ENCODE measurements around the gene ARRB2.
"Not testable (repeated sequence)": the region's sequence is repeated elsewhere in the genome, so short reads cannot be mapped to it uniquely, and the experiment has no call there.

The ARRB2 gene

DNA sequence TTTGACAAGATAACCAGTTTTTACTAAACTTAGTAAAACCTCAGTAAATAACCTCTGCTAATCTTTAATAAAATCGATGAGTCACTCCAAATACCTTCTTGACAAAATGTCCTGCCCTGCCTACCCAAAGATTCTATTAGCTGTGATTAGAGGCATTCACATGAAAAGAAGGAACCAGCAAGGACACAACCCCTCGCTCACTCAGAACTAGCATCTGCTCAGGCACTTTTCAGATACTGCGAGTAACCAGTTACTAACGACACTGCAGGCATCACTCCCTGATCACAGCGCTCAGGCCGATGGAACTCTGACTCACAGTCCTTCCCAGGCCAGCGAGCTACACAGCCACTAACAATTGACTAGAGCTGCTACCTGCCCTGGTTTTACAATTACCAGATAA lies 30.8 kb upstream of the ARRB2 start:
- no peak overlapping the region for H3K27ac ChIP-seq
- DNase-seq (ENCODE audit: low spot score) = no peak
- TF ChIP-seq, protein P1, sequence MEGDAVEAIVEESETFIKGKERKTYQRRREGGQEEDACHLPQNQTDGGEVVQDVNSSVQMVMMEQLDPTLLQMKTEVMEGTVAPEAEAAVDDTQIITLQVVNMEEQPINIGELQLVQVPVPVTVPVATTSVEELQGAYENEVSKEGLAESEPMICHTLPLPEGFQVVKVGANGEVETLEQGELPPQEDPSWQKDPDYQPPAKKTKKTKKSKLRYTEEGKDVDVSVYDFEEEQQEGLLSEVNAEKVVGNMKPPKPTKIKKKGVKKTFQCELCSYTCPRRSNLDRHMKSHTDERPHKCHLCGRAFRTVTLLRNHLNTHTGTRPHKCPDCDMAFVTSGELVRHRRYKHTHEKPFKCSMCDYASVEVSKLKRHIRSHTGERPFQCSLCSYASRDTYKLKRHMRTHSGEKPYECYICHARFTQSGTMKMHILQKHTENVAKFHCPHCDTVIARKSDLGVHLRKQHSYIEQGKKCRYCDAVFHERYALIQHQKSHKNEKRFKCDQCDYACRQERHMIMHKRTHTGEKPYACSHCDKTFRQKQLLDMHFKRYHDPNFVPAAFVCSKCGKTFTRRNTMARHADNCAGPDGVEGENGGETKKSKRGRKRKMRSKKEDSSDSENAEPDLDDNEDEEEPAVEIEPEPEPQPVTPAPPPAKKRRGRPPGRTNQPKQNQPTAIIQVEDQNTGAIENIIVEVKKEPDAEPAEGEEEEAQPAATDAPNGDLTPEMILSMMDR (IDR thresholded peaks at IDR 0.05) = no peak
- no peak overlapping the region for H3K4me3 ChIP-seq

DNA sequence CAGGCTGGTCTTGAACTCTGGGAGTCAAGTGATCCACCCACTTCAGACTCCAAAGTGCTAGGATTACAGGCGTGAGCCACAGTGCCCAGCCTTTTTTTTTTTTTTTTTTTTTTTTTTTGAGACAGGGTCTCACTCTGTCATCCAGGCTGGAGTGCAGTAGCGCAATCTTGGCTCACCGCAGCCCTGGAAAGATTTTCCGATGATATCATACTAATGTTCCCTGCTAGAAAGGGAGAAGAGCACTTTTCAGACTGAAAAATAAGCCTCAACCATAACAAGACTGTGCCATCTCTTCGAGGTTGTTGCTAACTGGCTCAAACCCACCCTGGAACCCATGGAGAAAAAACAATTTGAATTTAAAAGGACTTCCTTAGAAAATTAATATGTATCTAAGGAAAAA lies 26.7 kb upstream of the ARRB2 start:
- peak overlapping the region in 1 of 2 donors; percentile 24 for H3K27ac ChIP-seq
- not testable (repeated sequence) for DNase-seq (ENCODE audit: low spot score); H3K4me3 ChIP-seq

DNA sequence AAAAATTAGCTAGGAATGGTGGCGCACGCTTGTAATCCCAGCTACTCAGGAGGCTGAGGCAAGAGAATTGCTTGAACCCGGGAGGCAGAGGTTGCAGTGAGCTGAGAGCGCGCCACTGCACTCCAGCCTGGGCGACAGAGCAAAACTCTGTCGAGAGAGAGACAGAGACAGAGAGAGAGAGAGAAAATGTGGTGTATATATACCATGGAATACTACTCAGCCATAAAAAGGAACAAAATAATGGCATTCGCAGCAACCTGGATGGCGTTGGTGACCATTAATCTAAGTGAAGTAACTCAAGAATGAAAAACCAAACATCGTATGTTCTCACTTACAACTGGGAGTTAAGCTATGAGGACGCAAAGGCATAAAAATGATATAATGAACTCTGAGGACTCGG lies 20.6 kb upstream of the ARRB2 start:
- H3K4me3 ChIP-seq; DNase-seq (ENCODE audit: low spot score); H3K27ac ChIP-seq: not testable (repeated sequence)

DNA sequence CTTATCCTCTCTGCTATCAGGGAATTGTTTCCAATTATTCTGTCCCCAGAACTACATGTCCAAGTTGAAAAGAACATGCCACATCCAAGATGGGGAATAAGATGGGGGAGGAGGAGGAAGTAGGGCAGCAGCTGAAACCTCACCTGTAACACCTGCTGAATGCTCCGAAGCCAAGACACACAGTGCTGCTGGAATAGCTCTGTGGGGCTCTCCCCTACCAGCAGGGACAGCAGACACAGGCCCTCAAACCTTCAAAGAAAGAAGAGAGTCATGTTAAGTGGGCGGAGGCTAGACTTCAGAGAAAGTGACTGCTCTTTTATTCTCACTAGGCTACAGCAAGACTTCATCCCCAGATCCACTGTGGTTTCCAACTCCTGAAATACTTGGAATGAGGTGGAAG lies 19.7 kb upstream of the ARRB2 start:
- TF ChIP-seq, protein P1 (IDR thresholded peaks at IDR 0.05) = no peak
- DNase-seq (ENCODE audit: low spot score) = no peak
- H3K27ac ChIP-seq = no peak overlapping the region

DNA sequence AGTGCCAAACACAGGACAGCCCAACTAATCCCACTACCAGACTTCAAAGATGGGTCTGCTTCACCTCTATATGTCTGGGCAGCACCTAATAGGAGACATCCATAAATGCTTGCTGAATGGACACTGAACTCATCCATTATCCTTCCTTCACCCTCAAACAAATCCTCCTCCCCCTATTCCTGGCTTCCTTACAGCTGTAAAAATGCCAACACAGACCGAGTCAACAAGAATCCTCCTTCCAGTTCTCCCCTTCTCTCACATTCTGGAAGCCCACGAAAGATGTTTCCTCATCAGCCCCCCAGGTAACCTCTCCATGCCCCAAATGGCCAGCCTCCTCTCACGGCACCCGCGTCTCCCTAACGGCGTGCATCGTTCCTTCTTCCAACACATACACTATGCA lies 18.7 kb upstream of the ARRB2 start:
- Histone ChIP-seq H3K4me3 (no peak overlapping the region), H3K27ac (no peak overlapping the region)
- TF ChIP-seq, protein P1 (IDR thresholded peaks at IDR 0.05) = no peak
- DNase-seq (ENCODE audit: low spot score) = no peak

More for the DNA sequence above, 19.7 kb upstream of the ARRB2 start:
- H3K4me3 ChIP-seq = no peak overlapping the region

DNA sequence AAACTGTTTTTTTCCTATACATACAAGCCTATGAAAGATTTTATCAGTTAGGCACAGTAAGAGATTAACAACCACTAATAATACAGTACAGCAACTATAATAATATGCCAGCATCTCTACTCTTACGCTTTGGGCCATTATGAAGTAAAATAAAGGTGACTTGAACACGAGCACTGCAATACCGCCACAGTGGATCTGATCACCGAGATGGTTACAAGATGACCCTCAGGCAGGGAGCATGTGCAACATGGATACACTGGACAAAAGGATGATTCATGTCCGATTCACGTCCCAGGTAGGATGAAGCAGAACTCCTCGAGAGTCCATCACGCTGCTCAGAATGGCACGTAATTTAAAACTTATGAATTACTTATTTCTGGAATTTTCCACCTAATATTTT lies 17.0 kb upstream of the ARRB2 start:
- TF ChIP-seq, protein P1 (IDR thresholded peaks at IDR 0.05) = no peak
- DNase-seq (ENCODE audit: low spot score) = no peak
- Histone ChIP-seq H3K4me3 (no peak overlapping the region), H3K27ac (no peak overlapping the region)

DNA sequence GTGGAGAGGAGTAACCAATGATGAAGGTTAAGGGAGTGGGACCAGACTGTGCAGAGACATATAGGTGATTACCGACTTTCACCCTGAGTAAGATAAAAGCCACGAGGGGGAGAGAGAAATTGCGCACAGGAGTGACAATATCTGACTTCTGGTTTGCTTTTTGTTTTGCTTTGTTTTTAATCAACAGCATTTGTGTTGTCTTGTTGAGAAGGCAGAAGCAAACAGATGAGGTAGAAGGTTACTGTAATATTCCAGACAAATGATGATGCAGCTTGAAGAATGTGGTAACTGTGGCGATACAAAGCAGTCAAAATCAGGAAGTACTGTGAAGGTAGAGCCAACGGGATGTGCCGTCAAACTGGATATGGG lies 14.0 kb upstream of the ARRB2 start:
- DNase-seq (ENCODE audit: low spot score) = no peak
- no peak overlapping the region for H3K4me3 ChIP-seq
- TF ChIP-seq, protein P1 (IDR thresholded peaks at IDR 0.05) = no peak
- no peak overlapping the region for H3K27ac ChIP-seq

DNA sequence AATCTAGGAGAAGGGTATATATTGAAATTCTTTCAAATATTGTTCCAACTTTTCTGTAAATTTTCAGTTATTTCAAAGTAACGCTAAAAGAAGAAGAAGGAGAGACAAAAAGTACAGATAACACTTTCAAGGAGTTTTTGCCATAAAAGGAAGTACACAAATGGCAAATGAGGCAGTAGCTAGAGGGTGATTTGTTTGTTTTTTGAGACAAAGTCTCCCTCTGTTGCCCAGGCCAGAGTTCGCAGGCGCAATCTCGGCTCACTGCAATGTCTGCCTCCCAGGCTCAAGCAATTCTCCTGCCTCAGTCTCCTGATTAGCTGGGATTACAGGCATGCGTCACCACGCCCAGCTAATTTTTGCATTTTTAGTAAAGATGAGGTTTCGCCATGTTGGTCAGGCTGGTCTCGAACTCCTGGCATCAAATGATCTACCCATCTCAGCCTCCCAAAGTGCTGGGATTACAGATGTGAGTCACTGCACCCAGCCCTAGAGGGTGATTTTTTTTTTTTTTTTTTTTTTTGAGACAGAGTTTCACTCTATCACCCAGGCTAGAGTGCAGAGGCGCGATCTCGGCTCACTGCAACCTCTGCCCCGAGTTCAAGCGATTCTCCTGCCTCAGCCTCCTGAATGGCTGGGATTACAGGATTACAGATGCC lies 10.9 kb upstream of the ARRB2 start:
- DNase-seq (ENCODE audit: low spot score); H3K4me3 ChIP-seq; H3K27ac ChIP-seq: not testable (repeated sequence)

DNA sequence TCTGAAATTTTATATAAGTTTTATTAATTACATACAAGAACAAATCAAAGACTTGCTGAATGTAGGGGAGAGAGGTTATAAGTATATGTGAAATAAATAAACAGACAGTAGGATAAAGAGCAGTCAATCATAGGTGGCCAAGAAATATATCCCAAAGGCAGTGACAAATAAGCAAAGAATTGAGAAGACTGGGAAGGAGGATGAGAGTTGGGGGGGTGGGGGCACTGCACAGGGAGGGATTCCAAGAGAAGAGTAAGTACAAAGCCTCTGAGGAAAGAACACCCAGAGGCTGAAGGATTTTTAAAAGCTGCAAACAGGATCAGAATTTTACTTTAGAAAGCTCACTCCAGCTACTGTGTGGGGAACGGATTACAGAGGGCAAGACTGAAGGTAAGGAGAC lies 9.3 kb upstream of the ARRB2 start:
- no peak for DNase-seq (ENCODE audit: low spot score)
- Histone ChIP-seq H3K4me3 (no peak overlapping the region), H3K27ac (no peak overlapping the region)
- TF ChIP-seq, protein P1 (IDR thresholded peaks at IDR 0.05) = no peak

Data from coronary artery (tissue), 2 donors.